DMS114 treated with DMSO at 0.1 percent for 48 hours (cell line): ENCODE results near the gene PRRC2B.
"Not testable (repeated sequence)": the region's sequence is repeated elsewhere in the genome, so short reads cannot be mapped to it uniquely, and the experiment has no call there.

Experiments used
- DNase-seq: peaks from one replicate; lab custom pipeline; 2025; ENCODE audit not compliant: unreplicated experiment; lab: John Stamatoyannopoulos, UW

Gene PRRC2B

GRCh38 chr9:131386281-131386680 is 7.6 kb upstream of the PRRC2B start:
- DNase-seq: no peak

- no peak for DNase-seq
These were observed 6.5 kb upstream of the PRRC2B start for GRCh38 chr9:131387394-131387793.

- no peak for DNase-seq
These were observed 2.9 kb upstream of the PRRC2B start for GRCh38 chr9:131391020-131391419.

- no peak for DNase-seq
These were observed 2.4 kb upstream of the PRRC2B start for GRCh38 chr9:131391504-131391903.

GRCh38 chr9:131394464-131395156 is 724 bp downstream of the PRRC2B start:
- DNase-seq: no peak

GRCh38 chr9:131395157-131396098 is 1.5 kb downstream of the PRRC2B start:
- no peak for DNase-seq

- not testable (repeated sequence) for DNase-seq
These were observed 2.2 kb downstream of the PRRC2B start for GRCh38 chr9:131396099-131396479.

- DNase-seq: no peak
These were observed 2.7 kb downstream of the PRRC2B start for GRCh38 chr9:131396626-131397025.

GRCh38 chr9:131397100-131397790 is 3.4 kb downstream of the PRRC2B start:
- no peak for DNase-seq

- no peak for DNase-seq
These were observed 4.3 kb downstream of the PRRC2B start for GRCh38 chr9:131398204-131398603.

- DNase-seq: no peak
These were observed 6.1 kb downstream of the PRRC2B start for GRCh38 chr9:131399972-131400371.

- DNase-seq: no peak
These were observed 6.7 kb downstream of the PRRC2B start for GRCh38 chr9:131400627-131401026.

GRCh38 chr9:131402073-131402472 is 8.2 kb downstream of the PRRC2B start:
- no peak for DNase-seq

- DNase-seq: no peak
These were observed 9.0 kb downstream of the PRRC2B start for GRCh38 chr9:131402738-131403492.

GRCh38 chr9:131403493-131403773 is 9.5 kb downstream of the PRRC2B start:
- DNase-seq: no peak

GRCh38 chr9:131404581-131404980 is 10.7 kb downstream of the PRRC2B start:
- DNase-seq: no peak

GRCh38 chr9:131404987-131405386 is 11.1 kb downstream of the PRRC2B start:
- no peak for DNase-seq

GRCh38 chr9:131405428-131405827 is 11.5 kb downstream of the PRRC2B start:
- no peak for DNase-seq

- DNase-seq: no peak
These were observed 12.1 kb downstream of the PRRC2B start for GRCh38 chr9:131405858-131406537.

- DNase-seq: no peak
These were observed 12.9 kb downstream of the PRRC2B start for GRCh38 chr9:131406563-131407436.
